ENCODE data around the gene BAHCC1. TPM values are rescaled to one million over a fixed set of nuclear protein-coding genes. Genes with fewer than 3 reads are reported as not detected.

The BAHCC1 gene
- total RNA-seq, 1 experiment from 2014 or later, result 29.8 TPM

GRCh38 chr17:81511804-81512561 is 116.7 kb downstream of the BAHCC1 start (continued):
- no peak for TF ChIP-seq JAZF1 (CRISPR knock-in tag; IDR thresholded peaks at IDR 0.05)
- TF ChIP-seq, protein P1, sequence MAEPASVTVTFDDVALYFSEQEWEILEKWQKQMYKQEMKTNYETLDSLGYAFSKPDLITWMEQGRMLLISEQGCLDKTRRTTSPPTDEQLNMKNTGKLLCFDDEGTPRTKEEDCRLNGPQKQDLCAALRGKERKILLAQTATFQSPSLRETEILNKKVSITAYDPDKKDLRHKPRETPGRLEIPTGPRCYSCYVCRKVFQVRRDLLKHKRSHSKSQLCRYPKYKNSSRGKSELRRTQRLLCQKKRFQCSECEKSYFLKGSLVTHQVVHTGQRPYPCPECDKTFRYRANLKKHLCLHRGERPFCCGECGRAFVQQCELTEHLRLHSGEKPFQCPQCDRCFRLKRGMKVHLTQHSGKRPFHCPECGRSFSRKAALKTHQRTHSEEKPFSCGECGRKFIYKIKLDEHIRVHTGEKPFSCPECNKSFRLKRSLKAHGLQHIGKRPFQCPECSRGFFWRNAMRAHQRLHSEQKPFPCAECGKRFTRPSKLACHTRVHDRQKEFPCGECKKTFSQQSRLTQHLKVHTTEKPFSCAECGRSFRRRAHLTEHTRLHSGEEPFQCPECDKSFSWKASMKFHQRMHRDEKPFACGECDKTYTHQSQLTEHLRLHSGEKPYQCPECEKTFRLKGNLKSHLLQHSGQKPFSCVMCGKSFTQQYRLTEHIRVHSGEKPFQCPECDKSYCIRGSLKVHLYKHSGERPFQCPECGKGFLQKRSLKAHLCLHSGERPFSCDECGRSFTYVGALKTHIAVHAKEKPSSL (CRISPR knock-in tag; conservative IDR thresholded peaks at IDR 0.05), result peak; percentile 85; the same call in 1 of the 2 replicates
- no peak for TF ChIP-seq NR1H2 (CRISPR knock-in tag; IDR thresholded peaks at IDR 0.05)
- TF ChIP-seq E2F5 (CRISPR knock-in tag; IDR thresholded peaks at IDR 0.05), result 0 out of 2 replicates have a peak, but pooled peaks have one; percentile 40
- TF ChIP-seq, protein P2, sequence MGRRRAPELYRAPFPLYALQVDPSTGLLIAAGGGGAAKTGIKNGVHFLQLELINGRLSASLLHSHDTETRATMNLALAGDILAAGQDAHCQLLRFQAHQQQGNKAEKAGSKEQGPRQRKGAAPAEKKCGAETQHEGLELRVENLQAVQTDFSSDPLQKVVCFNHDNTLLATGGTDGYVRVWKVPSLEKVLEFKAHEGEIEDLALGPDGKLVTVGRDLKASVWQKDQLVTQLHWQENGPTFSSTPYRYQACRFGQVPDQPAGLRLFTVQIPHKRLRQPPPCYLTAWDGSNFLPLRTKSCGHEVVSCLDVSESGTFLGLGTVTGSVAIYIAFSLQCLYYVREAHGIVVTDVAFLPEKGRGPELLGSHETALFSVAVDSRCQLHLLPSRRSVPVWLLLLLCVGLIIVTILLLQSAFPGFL (CRISPR knock-in tag; IDR thresholded peaks at IDR 0.05; ENCODE audit: borderline replicate concordance), result no peak
- no peak for TF ChIP-seq SOX15 (CRISPR knock-in tag; IDR thresholded peaks at IDR 0.05)
- TF ChIP-seq CBFB (CRISPR knock-in tag; IDR thresholded peaks at IDR 0.05; ENCODE audit: low read depth), result no peak
- no peak for TF ChIP-seq ZSCAN18 (CRISPR knock-in tag; IDR thresholded peaks at IDR 0.05)
- TF ChIP-seq, protein P3, sequence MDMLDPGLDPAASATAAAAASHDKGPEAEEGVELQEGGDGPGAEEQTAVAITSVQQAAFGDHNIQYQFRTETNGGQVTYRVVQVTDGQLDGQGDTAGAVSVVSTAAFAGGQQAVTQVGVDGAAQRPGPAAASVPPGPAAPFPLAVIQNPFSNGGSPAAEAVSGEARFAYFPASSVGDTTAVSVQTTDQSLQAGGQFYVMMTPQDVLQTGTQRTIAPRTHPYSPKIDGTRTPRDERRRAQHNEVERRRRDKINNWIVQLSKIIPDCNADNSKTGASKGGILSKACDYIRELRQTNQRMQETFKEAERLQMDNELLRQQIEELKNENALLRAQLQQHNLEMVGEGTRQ (CRISPR knock-in tag; IDR thresholded peaks at IDR 0.05), result no peak
- no peak for TF ChIP-seq ZNF121 (CRISPR knock-in tag; IDR thresholded peaks at IDR 0.05)
- no peak for TF ChIP-seq ZNF423 (CRISPR knock-in tag; IDR thresholded peaks at IDR 0.05)
- TF ChIP-seq IRF2 (CRISPR knock-in tag; IDR thresholded peaks at IDR 0.05; ENCODE audit: borderline replicate concordance, low read depth), result no peak
- peak; percentile 57; the same call in 1 of the 2 replicates for TF ChIP-seq ZNF532 (CRISPR knock-in tag; IDR thresholded peaks at IDR 0.05; ENCODE audit: borderline replicate concordance)
- TF ChIP-seq ZBTB43 (CRISPR knock-in tag; IDR thresholded peaks at IDR 0.05), result no peak
- TF ChIP-seq ATF1 (CRISPR knock-in tag; IDR thresholded peaks at IDR 0.05), result no peak
- TF ChIP-seq USF1 (CRISPR knock-in tag; IDR thresholded peaks at IDR 0.05), result no peak
- peak; percentile 76 for TF ChIP-seq ZNF671 (CRISPR knock-in tag; IDR thresholded peaks at IDR 0.05)
- TF ChIP-seq TEAD1 (CRISPR knock-in tag; IDR thresholded peaks at IDR 0.05), result no peak; the same call in 1 of the 2 replicates
- TF ChIP-seq OVOL2 (CRISPR knock-in tag; IDR thresholded peaks at IDR 0.05; ENCODE audit: borderline replicate concordance), result no peak
- TF ChIP-seq RORB (CRISPR knock-in tag; IDR thresholded peaks at IDR 0.05), result no peak
- no peak for TF ChIP-seq NR2C2 (CRISPR knock-in tag; IDR thresholded peaks at IDR 0.05)
- no peak; the same call in 1 of the 2 replicates for TF ChIP-seq JUN (CRISPR knock-in tag; IDR thresholded peaks at IDR 0.05)
- TF ChIP-seq ETV6 (CRISPR knock-in tag; IDR thresholded peaks at IDR 0.05), result no peak
- TF ChIP-seq, protein P4, sequence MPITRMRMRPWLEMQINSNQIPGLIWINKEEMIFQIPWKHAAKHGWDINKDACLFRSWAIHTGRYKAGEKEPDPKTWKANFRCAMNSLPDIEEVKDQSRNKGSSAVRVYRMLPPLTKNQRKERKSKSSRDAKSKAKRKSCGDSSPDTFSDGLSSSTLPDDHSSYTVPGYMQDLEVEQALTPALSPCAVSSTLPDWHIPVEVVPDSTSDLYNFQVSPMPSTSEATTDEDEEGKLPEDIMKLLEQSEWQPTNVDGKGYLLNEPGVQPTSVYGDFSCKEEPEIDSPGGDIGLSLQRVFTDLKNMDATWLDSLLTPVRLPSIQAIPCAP (CRISPR knock-in tag; IDR thresholded peaks at IDR 0.05), result no peak
- TF ChIP-seq GRHL2 (CRISPR knock-in tag; IDR thresholded peaks at IDR 0.05; ENCODE audit: insufficient replicate concordance, severe bottlenecking), result no peak
